NCI-H510A (cell line): ENCODE data around the gene ORC6.

Experiments used
- DNase-seq: peaks from one replicate; lab custom pipeline; 2025; lab: John Stamatoyannopoulos, UW

ORC6 gene

GRCh38 chr16:46701615-46702014 is 12.2 kb downstream of the ORC6 start:
- no peak for DNase-seq

- DNase-seq = no peak
These were observed 12.6 kb downstream of the ORC6 start for GRCh38 chr16:46702030-46702429.

GRCh38 chr16:46706642-46707041 is 17.2 kb downstream of the ORC6 start:
- DNase-seq = no peak

- DNase-seq = no peak
These were observed 20.1 kb downstream of the ORC6 start for GRCh38 chr16:46709469-46710005.

- no peak for DNase-seq
These were observed 21.9 kb downstream of the ORC6 start for GRCh38 chr16:46711106-46712058.

GRCh38 chr16:46712911-46713310 is 23.5 kb downstream of the ORC6 start:
- no peak for DNase-seq

- DNase-seq = no peak
These were observed 24.2 kb downstream of the ORC6 start for GRCh38 chr16:46713634-46714033.

- DNase-seq = no peak
These were observed 25.5 kb downstream of the ORC6 start for GRCh38 chr16:46714797-46715591.

- no peak for DNase-seq
These were observed 26.4 kb downstream of the ORC6 start for GRCh38 chr16:46715769-46716305.

GRCh38 chr16:46717692-46718091 is 28.2 kb downstream of the ORC6 start:
- no peak for DNase-seq

GRCh38 chr16:46718214-46718613 is 28.8 kb downstream of the ORC6 start:
- DNase-seq = no peak

GRCh38 chr16:46719528-46719927 is 30.1 kb downstream of the ORC6 start:
- DNase-seq = no peak

GRCh38 chr16:46720619-46721018 is 31.2 kb downstream of the ORC6 start:
- DNase-seq = no peak

- no peak for DNase-seq
These were observed 32.4 kb downstream of the ORC6 start for GRCh38 chr16:46721885-46722284.

GRCh38 chr16:46727184-46727583 is 37.7 kb downstream of the ORC6 start:
- no peak for DNase-seq

- no peak for DNase-seq
These were observed 38.2 kb downstream of the ORC6 start for GRCh38 chr16:46727630-46728029.

- DNase-seq = no peak
These were observed 39.3 kb downstream of the ORC6 start for GRCh38 chr16:46728806-46729205.

- DNase-seq = no peak
These were observed 40.0 kb downstream of the ORC6 start for GRCh38 chr16:46729326-46729995.

GRCh38 chr16:46730126-46730525 is 40.7 kb downstream of the ORC6 start:
- no peak for DNase-seq

- DNase-seq = no peak
These were observed 41.6 kb downstream of the ORC6 start for GRCh38 chr16:46730801-46731690.
